ENCODE measurements around the gene NDUFA5. TPM values are rescaled to one million over a fixed set of nuclear protein-coding genes. Genes with fewer than 3 reads are reported as not detected.
A peak's percentile ranks its signal among the peaks of the same experiment; 100 is the strongest.

Gene NDUFA5
- total RNA-seq, 1 donor = 47.8 TPM

- no peak for TF ChIP-seq CTCF (IDR thresholded peaks at IDR 0.05; ENCODE audit: insufficient read depth, low read length)
- H3K4me3 ChIP-seq (ENCODE audit: low read depth, low read length) = no peak overlapping the region
- DNase-seq (ENCODE audit: low read depth) = no peak
Measured at GRCh38 chr7:123522066-123522465, 35.6 kb downstream of the NDUFA5 start.

GRCh38 chr7:123505221-123505620 lies 52.4 kb downstream of the NDUFA5 start:
- no peak overlapping the region for H3K4me3 ChIP-seq (ENCODE audit: low read depth, low read length)
- no peak for DNase-seq (ENCODE audit: low read depth)
- no peak for TF ChIP-seq CTCF (IDR thresholded peaks at IDR 0.05; ENCODE audit: insufficient read depth, low read length)

- no peak for DNase-seq (ENCODE audit: low read depth)
- H3K4me3 ChIP-seq (ENCODE audit: low read depth, low read length) = no peak overlapping the region
- no peak for TF ChIP-seq CTCF (IDR thresholded peaks at IDR 0.05; ENCODE audit: insufficient read depth, low read length)
Measured at GRCh38 chr7:123502201-123502600, 55.4 kb downstream of the NDUFA5 start.

- DNase-seq (ENCODE audit: low read depth) = no peak
- no peak for TF ChIP-seq CTCF (IDR thresholded peaks at IDR 0.05; ENCODE audit: insufficient read depth, low read length)
- H3K4me3 ChIP-seq (ENCODE audit: low read depth, low read length) = no peak overlapping the region
Measured at GRCh38 chr7:123500878-123501489, 56.6 kb downstream of the NDUFA5 start.

- DNase-seq (ENCODE audit: low read depth) = peak; percentile 22
- TF ChIP-seq CTCF (IDR thresholded peaks at IDR 0.05; ENCODE audit: insufficient read depth, low read length) = no peak
- H3K4me3 ChIP-seq (ENCODE audit: low read depth, low read length) = no peak overlapping the region
Measured at GRCh38 chr7:123499211-123499970, 58.2 kb downstream of the NDUFA5 start.

- no peak for TF ChIP-seq CTCF (IDR thresholded peaks at IDR 0.05; ENCODE audit: insufficient read depth, low read length)
Measured at GRCh38 chr7:123498601-123499000, 59.0 kb downstream of the NDUFA5 start.

More at GRCh38 chr7:123498601-123499000, 59.0 kb downstream of the NDUFA5 start:
- no peak for DNase-seq (ENCODE audit: low read depth)
- no peak overlapping the region for H3K4me3 ChIP-seq (ENCODE audit: low read depth, low read length)

Data from fibroblast of the aortic adventitia (primary cell).